GM19395 (cell line): ENCODE results near the gene ACTR8.
A peak's percentile ranks its signal among the peaks of the same experiment; 100 is the strongest.
"Not testable (repeated sequence)": the region's sequence is repeated elsewhere in the genome, so short reads cannot be mapped to it uniquely, and the experiment has no call there.

Source experiments
- ATAC-seq: cut with Tn5 transposase; IDR thresholded peaks from one replicate; pipeline ENCODE4 v1.9.1; 2021; ENCODE audit warnings: mild to moderate bottlenecking, moderate library complexity; ENCODE audit not compliant: unreplicated experiment

ACTR8 gene, protein sequence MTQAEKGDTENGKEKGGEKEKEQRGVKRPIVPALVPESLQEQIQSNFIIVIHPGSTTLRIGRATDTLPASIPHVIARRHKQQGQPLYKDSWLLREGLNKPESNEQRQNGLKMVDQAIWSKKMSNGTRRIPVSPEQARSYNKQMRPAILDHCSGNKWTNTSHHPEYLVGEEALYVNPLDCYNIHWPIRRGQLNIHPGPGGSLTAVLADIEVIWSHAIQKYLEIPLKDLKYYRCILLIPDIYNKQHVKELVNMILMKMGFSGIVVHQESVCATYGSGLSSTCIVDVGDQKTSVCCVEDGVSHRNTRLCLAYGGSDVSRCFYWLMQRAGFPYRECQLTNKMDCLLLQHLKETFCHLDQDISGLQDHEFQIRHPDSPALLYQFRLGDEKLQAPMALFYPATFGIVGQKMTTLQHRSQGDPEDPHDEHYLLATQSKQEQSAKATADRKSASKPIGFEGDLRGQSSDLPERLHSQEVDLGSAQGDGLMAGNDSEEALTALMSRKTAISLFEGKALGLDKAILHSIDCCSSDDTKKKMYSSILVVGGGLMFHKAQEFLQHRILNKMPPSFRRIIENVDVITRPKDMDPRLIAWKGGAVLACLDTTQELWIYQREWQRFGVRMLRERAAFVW

DNA sequence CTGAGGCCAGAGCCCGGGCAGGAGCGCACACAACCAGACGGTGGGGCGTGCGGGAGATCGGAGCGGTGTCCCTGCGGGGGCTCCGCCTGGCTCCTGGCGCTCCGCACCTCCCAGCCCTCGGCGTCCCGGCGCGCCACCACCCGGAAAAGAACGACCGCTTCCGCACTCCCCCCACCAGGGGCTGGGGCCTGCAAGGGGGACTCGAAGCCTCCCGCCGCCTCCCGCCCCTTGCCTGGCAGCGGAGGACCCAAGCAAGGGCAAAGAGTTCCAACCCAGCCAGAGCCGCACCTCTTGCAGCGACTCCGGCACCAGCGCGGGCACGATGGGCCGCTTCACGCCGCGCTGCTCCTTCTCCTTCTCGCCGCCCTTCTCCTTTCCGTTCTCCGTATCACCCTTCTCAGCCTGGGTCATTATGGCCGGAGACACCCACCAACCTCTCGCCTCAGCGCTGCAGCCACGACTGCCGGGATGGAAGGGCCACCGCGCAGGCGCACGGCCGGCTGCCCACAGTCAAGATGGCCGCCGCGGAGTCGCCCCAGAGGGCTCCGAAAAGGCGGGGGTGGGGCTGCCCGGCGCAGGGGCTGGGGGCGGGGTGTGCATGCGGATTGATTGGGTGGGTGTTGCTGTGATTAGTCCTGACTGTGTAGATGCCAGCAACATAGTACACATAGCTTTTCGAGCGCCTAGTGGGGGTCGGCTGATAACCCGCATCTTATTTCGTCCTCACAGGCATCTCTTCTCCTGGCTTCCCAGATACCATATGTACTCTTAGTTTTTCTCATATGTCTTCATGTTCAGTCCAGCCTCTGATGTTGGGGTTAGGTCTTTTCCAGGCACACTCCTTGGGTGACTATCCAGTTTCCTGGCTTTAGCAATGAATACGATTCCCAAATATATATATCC is at the start of gene ACTR8:
TSS of gene ACTR8 (minus strand) at position 462 of the 903 bp plus-strand sequence. CDS start at position 411, 51 bp downstream.
- ATAC-seq, result peak; percentile 85

GRCh38 chr3:53927208-53927872 is 45.4 kb upstream of the ACTR8 start:
- not testable (repeated sequence) for ATAC-seq

DNA sequence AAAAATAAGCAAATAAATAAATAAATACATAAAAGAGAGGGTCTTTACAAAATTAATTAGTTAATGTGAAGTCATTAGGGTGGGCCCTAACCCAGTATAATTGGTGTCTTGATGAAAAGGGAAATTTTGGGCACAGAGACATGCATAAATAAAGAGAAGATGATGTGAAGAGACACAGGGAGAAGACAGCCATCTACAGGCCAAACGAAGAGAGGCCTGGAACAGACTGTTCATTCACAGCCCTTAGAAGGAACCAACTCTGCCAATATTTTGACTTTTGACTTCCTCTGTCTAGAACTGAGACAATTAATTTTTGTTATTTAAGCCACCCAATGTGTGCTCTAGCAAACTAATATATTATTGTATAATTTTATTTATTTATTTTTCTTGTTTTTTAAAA is 39.3 kb upstream of the ACTR8 start:
- ATAC-seq, result no peak

DNA sequence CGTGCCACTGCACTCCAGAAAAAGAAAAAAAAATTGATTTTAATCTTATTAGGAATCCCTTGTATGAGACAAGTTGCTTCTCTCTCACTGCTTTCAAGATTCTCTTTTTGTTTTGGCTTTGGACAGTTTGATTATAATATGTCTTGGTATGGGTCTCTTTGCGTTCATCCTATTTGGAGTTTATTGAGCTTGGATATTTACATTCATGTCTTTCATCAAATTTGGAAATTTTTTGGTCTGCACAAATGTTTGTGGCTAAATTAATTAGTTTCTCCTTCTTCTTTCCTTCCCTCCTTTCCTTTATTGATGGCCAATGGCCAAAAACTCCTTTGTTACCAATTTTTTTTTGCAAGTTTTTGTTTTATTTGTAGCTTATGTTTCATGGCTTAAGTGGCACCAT is 37.8 kb upstream of the ACTR8 start:
- no peak for ATAC-seq

DNA sequence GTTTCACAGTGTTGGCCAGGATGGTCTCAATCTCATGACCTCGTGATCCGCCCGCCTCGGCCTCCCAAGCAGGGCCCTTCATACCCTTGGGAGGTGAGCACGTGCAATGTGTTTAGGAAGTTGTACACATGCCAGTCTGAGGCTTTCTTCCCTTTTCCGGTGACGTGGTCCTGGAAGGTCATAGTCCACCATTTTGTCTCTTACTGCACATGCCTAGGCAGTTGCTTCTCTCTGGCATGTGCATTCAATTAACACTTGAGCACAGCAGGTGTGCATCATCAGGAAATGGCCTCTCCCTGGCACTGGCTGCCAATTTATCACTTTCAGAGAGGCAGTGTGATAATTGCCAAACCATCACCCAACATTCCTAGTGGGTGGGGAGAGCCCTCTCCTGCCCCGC is 31.4 kb upstream of the ACTR8 start:
- ATAC-seq, result no peak

GRCh38 chr3:53902711-53903110 is 20.8 kb upstream of the ACTR8 start:
- ATAC-seq, result no peak

- ATAC-seq, result no peak
Measured at GRCh38 chr3:53902067-53902466, 20.1 kb upstream of the ACTR8 start.

- no peak for ATAC-seq
Measured at GRCh38 chr3:53900666-53901331, 18.8 kb upstream of the ACTR8 start.

- no peak for ATAC-seq
Measured at GRCh38 chr3:53899750-53900149, 17.8 kb upstream of the ACTR8 start.

DNA sequence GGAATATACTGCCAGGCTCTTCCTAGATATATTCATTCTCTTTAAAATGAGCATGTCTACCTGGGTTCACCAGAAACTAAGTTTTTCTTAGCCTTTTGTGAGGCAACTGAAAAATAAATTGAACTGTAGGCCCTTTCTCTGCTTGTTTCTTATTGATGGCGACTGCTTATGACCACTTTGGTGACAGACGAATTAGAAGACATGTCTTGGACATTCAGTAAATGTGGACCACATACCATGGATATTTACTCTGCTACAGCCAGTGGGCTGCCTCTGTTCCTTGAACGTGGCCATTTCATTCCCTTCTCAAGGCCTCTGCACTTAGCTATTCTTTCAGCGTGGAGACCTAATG is 10.3 kb upstream of the ACTR8 start:
- ATAC-seq, result no peak

- ATAC-seq, result peak; percentile 96
Measured at GRCh38 chr3:53891497-53892285, 9.7 kb upstream of the ACTR8 start, which contains the start of gene SELENOK. TSS of gene SELENOK (minus strand) at chr3:53891859.

DNA sequence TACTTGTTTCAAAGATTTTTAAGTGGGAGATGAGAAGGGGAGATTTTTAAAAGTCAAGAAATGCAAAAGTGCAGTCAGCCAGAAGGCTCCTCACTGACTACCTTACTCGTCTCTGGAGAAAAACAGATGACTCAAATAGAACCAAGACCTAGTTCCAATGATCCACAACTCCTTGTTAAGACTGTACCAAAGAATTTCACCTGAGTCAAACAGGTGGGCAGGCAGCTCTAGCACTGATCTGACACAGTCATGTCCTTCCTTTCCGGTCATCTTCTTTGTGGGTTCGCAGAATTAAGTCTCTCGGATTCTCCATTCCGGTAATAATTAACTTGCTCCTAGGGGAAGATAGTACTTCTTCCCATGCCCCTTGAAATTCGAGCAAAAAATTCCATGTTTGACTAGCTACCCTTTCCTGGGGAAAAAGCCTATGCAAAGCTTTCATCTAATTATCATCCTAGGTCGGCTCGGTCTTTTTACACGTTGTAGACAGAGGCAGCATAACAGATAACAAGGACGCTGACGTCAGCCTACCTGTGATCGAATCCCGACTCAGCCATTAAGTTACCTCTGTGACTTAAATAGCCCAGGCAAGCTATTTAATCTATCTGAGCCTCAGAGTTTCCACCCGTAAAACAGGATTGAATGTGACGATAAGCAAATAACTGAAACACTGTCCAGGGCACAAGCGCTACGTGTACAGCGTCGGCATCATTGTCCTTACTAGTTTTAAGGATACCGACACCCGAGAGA is 8.9 kb upstream of the ACTR8 start:
- ATAC-seq, result peak; percentile 20

GRCh38 chr3:53888232-53888631 is 6.3 kb upstream of the ACTR8 start:
- no peak for ATAC-seq

DNA sequence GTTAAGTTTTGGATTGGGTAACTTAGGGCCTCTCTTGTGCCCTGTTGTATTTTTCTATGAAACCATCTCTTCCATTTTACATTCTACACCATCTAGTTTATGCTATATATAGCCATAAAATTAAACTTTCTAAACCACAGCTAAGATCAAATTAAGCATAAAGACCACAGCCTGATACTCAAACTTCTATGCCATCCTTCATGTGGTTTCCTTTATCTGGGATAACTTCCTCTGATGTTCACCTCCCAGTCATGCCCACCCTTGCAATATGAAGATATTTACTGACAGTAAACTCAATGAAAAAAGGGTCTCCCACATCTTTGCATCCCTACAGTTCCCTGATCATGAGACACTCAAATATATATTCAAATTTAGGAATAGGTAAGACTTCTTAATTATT is 5.5 kb upstream of the ACTR8 start:
- no peak for ATAC-seq

DNA sequence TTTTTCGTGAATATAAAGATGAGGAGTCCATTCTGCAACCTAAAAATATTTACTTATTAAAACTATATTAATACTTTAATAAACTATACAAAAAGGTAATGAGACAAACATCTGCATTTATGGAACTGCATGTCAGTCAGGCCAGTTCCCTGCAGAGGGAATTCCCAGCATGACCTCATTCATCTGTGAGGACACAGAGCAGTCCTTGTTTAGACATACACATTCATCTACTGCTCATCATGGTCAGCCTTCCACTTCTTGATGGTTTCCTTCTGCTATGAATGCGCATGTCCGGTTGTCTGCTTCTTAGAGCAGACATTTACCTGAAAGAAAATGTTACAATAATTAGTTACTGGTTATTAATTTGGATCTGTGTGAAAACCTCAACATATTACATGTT is 3.3 kb upstream of the ACTR8 start:
- ATAC-seq, result no peak

DNA sequence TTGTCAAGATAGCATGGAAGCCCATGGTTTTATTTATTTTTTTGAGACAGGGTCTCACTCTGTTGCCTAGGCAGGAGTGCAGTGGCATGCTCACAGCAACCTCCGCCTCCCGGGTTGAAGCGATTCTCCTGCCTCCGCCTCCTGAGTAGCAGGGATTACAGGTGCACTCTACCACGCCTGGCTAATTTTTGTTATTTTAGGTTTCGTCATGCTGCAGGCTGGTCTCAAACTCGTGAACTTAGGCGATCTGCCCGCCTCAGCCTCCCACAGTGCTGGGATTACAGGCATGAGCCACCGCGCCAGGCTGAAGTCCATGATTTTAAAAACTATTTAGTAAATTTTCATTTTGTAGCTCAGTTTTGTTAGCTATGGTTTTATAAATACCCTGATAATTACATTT is 2.7 kb upstream of the ACTR8 start:
- ATAC-seq, result no peak

GRCh38 chr3:53883008-53883407 is 1.1 kb upstream of the ACTR8 start:
- ATAC-seq, result no peak

- no peak for ATAC-seq
Measured at GRCh38 chr3:53880396-53881345, 1.3 kb downstream of the ACTR8 start.
